Endothelial cell of umbilical vein (primary cell): Measurements from ENCODE around the gene PRKAG2. TPM values are rescaled to one million over a fixed set of nuclear protein-coding genes. Genes with fewer than 3 reads are reported as not detected.

Experiments used
- BruUV-seq: library from RNA; stranded (reverse); fragments of 400-500 nt; replicated peaks from 2 replicates; lab custom pipeline; 2021; lab: Mats Ljungman, UMichigan
- CTCF ChIA-PET: fragments of 300-600, 350-600 bp; sonication (Branson Sonifier 250); formaldehyde crosslinking; loops from one replicate; lab custom pipeline; 2021; ENCODE audit warnings: antibody characterized with exemption, inconsistent platforms; lab: Charles Lee
- POLR2A ChIA-PET: fragments of 300-600, 350-600 bp; sonication (Branson Sonifier 250); formaldehyde crosslinking; loops from one replicate; lab custom pipeline; 2021; ENCODE audit warnings: antibody characterized with exemption, inconsistent platforms; lab: Charles Lee
- DNase-seq: peaks from one replicate; pipeline ENCODE4 v3.0.0-alpha.2; 2011; ENCODE audit warnings: low read depth, low spot score
- FAIRE-seq: peaks from 2 replicates; lab custom pipeline; 2011; peaks lifted over from hg19 to GRCh38; lab: Jason Lieb, UNC
- H2AFZ ChIP-seq: 2 replicates; pipeline ENCODE4 v1.6.0; 2012; ENCODE audit warnings: low read depth, low read length, control low read depth, inconsistent platforms
- H3K27ac ChIP-seq: 2 replicates; pipeline ENCODE4 v1.5.1; 2011; ENCODE audit warnings: low read depth, mild to moderate bottlenecking, control low read depth, low read length, moderate library complexity; ENCODE audit not compliant: insufficient read depth
- H3K27me3 ChIP-seq, 2 experiments: 2 replicates each; pipeline versions ENCODE4 v1.6.0 to v1.6.1; 2011; ENCODE audit warnings: low read length in 2 of 2, mixed read lengths in 1 of 2; ENCODE audit not compliant: control insufficient read depth in 2 of 2, insufficient read depth in 2 of 2
- H3K36me3 ChIP-seq, 2 experiments: 2 replicates in 1 of 2; 3 replicates in 1 of 2; pipeline ENCODE4 v1.5.1; 2011; ENCODE audit warnings: low read length in 2 of 2, mild to moderate bottlenecking in 1 of 2, moderate library complexity in 1 of 2; ENCODE audit not compliant: control insufficient read depth in 2 of 2, insufficient read depth in 2 of 2; ENCODE audit errors: extremely low read depth in 1 of 2
- H3K4me1 ChIP-seq: 3 replicates; pipeline ENCODE4 v1.5.1; 2011; ENCODE audit warnings: mild to moderate bottlenecking, low read length; ENCODE audit not compliant: control insufficient read depth, insufficient read depth; ENCODE audit errors: extremely low read depth
- H3K4me2 ChIP-seq: 2 replicates; pipeline ENCODE4 v1.6.1; 2011; ENCODE audit warnings: low read length, control low read depth, mixed read lengths; ENCODE audit not compliant: insufficient read depth
- H3K4me3 ChIP-seq, 3 experiments: fragments of 200-600 bp in 1 of 3; sonication (generic), shearing (Covaris generic) in 1 of 3; replicated peaks in 1 of 3; 2 replicates each; pipeline ENCODE4 v1.5.1; 2011 to 2016; ENCODE audit warnings: control low read depth in 3 of 3, low read length in 3 of 3, mild to moderate bottlenecking in 2 of 3, inconsistent platforms in 1 of 3, low read depth in 1 of 3, moderate library complexity in 1 of 3; ENCODE audit not compliant: insufficient read depth in 1 of 3
- H3K79me2 ChIP-seq: 2 replicates; pipeline ENCODE4 v1.6.0; 2012; ENCODE audit warnings: low read length, inconsistent platforms; ENCODE audit not compliant: control insufficient read depth, insufficient read depth
- H3K9ac ChIP-seq: replicated peaks from 2 replicates; pipeline ENCODE3; 2011; ENCODE audit warnings: low read length, control low read depth; ENCODE audit not compliant: insufficient read depth; ENCODE audit errors: extremely low read depth
- H3K9me1 ChIP-seq: replicated peaks from 3 replicates; pipeline ENCODE4 v1.6.0; 2011; ENCODE audit warnings: mild to moderate bottlenecking, low read length; ENCODE audit not compliant: control insufficient read depth, insufficient read depth; ENCODE audit errors: extremely low read depth
- H3K9me3 ChIP-seq: replicated peaks from 2 replicates; pipeline ENCODE4 v1.5.1; 2012; ENCODE audit warnings: low read length, inconsistent platforms; ENCODE audit not compliant: control insufficient read depth, insufficient read depth
- H4K20me1 ChIP-seq: replicated peaks from 2 replicates; pipeline ENCODE3; 2011; ENCODE audit warnings: mild to moderate bottlenecking, low read length; ENCODE audit not compliant: control insufficient read depth, insufficient read depth; ENCODE audit errors: extremely low read depth
- EZH2 ChIP-seq: IDR thresholded peaks from 2 replicates; pipeline ENCODE4 v1.6.1; 2012; ENCODE audit warnings: borderline replicate concordance, low read depth, mild to moderate bottlenecking, moderate library complexity, low read length, inconsistent platforms; ENCODE audit not compliant: severe bottlenecking
- FOS ChIP-seq: IDR thresholded peaks from 2 replicates; pipeline ENCODE4 v1.6.1; 2011; ENCODE audit warnings: mild to moderate bottlenecking, low read length, moderate library complexity, borderline replicate concordance; ENCODE audit not compliant: insufficient read depth
- GATA2 ChIP-seq: IDR thresholded peaks from 2 replicates; pipeline ENCODE4 v1.7.0; 2011; ENCODE audit warnings: low read depth, mild to moderate bottlenecking, moderate library complexity, mixed read lengths, low read length; ENCODE audit not compliant: insufficient read length, insufficient read depth
- JUN ChIP-seq: IDR thresholded peaks from 2 replicates; pipeline ENCODE4 v1.6.1; 2011; ENCODE audit warnings: borderline replicate concordance, low read depth; ENCODE audit not compliant: insufficient read length, insufficient read depth
- MYC ChIP-seq: IDR thresholded peaks from one replicate; pipeline ENCODE4 v1.6.1; 2011; ENCODE audit warnings: mild to moderate bottlenecking, low read depth, low read length
- POLR2A ChIP-seq: IDR thresholded peaks from 2 replicates; pipeline ENCODE4 v1.6.1; 2012; ENCODE audit warnings: low read depth, mild to moderate bottlenecking, control low read depth, low read length
- POLR2AphosphoS5 ChIP-seq: IDR thresholded peaks from 2 replicates; pipeline ENCODE4 v1.6.1; 2012; ENCODE audit warnings: low read depth, mild to moderate bottlenecking, control low read depth, low read length, moderate library complexity; ENCODE audit not compliant: insufficient read depth
- dilution Hi-C: fragments of 300-500 bp; cut with MboI; formaldehyde crosslinking; loops from one replicate; pipeline ENCODE4 v1.15.0; 2019; ENCODE audit warnings: low sequenced_read_pairs; ENCODE audit not compliant: extremely low pct_ligation_motif_present
- intact Hi-C: fragments of 100-400 bp; cut with micrococcal nuclease; formaldehyde crosslinking; loops from one replicate; pipeline ENCODE4 v1.10.0; 2022
- polyA plus RNA-seq, 4 experiments: library from polyadenylated mRNA; depleted of rRNA in 3 of 4; stranded (reverse) in 3 of 4; unstranded in 1 of 4; fragments of >200 nt; gene quantifications; 2 replicates each; pipeline versions ENCODE4 v1.2.1 to v1.2.3, GENCODE V29; 2011 to 2012; ENCODE audit warnings: missing spikeins in 1 of 4
- total RNA-seq: library from RNA; stranded (reverse); gene quantifications from 2 replicates; pipeline ENCODE4 v1.2.3, GENCODE V29; 2021
- TF ChIP-seq, protein P1 (sequence below): IDR thresholded peaks from 2 replicates; pipeline ENCODE4 v1.6.1; 2011; ENCODE audit not compliant: insufficient read depth, insufficient read length
- TF ChIP-seq, protein P2 (sequence below), 2 donors: IDR thresholded peaks; 1 replicate in 1 of 2; 2 replicates in 1 of 2; pipeline ENCODE4 v1.5.1; 2011; ENCODE audit warnings: low read length in 2 of 2, mild to moderate bottlenecking in 2 of 2, moderate library complexity in 2 of 2, control low read depth in 1 of 2, inconsistent platforms in 1 of 2, low read depth in 1 of 2; ENCODE audit not compliant: insufficient read depth in 1 of 2; ENCODE audit errors: extremely low read depth in 1 of 2

Gene PRKAG2
- total and polyA plus RNA-seq, 2 donors (not counting 3 experiments of a cell fraction or from before 2014, with no cell fraction given): 19.3 to 51.5 TPM

DNA sequence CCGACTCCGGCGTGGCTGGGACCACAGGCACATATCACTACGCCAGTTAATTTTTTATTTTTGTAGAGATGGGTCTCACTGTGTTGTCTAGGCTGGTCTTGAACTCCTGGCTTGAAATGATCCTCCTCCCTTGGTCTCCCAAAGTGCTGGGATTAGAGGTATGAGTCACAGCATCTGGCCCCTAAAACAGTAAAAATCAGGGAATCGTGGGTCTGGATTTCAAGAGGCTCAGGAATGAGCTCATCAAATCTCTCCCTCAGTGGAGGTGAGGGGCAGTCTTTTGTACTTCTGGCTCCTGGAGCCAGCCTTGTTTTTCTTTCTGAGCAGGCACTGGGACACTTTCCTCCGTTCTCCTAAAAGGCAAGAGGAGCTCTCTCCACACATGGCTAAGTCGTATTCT, 325.1 kb downstream of the PRKAG2 start:
- ChIA-PET POLR2A (no interaction called here), CTCF (interaction anchor here (0.7 to 1.4 kb wide), 5 partner anchors 10 to 231 kb away, joined by 3 to 6 read pairs (median 4); partner anchors contain the start of gene RHEB)

DNA sequence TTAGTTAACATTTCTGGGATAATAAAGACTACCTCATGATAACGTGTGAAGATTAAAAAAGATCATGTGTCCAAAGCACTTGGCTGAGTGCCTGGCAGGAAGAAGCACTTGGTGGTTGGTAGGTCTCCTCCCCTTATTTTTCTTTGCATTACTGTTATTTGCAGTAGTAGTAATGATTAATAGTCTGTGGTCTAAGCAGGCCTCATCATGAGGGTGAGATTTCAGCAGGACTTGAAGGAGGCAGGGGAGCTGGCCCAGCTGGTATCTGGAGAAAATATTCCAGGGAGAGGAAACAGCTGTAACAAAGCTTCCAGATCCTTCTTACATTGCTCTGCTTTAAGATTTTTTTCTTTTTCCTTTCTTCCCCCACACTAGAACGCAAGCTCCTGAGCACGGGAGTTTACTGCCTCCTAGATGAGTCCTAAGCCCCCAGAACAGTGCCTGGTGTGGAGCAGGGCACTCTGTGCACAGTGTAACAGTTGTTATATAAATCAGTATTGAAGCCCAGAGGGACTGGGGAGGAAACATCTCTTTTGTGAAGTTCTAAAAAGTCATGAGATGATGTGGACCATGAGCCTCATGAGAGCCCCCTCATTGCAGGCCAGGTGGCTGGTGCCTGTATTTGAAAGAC, 326.1 kb downstream of the PRKAG2 start:
- Histone ChIP-seq H2AFZ (no peak overlapping the region), H3K9ac (no peak overlapping the region), H3K9me3 (no peaks in the 10 kb centered on the region), H3K27ac (no peak overlapping the region), H3K27me3 (peaks cover 10 to 12% of the 10 kb centered on the region in 2 experiments), H3K9me1 (no peaks in the 10 kb centered on the region), H3K79me2 (no peaks in the 10 kb centered on the region), H3K4me1 (no peaks in the 10 kb centered on the region), H3K4me2 (no peak overlapping the region), H3K4me3 (no peak overlapping the region), H3K36me3 (no peaks in the 10 kb centered on the region), H4K20me1 (no peaks in the 10 kb centered on the region)
- intact Hi-C loops (no loop called here), dilution Hi-C loops (no loop called here)
- POLR2A ChIA-PET: no interaction called here
- DNase-seq: peak; percentile 62
- TF ChIP-seq, protein P1, sequence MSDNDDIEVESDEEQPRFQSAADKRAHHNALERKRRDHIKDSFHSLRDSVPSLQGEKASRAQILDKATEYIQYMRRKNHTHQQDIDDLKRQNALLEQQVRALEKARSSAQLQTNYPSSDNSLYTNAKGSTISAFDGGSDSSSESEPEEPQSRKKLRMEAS: no peak
- TF ChIP-seq POLR2A (no peak), GATA2 (no peak), POLR2AphosphoS5 (no peak), FOS (no peak), MYC (no peak), EZH2 (no peak), JUN (no peak)
- TF ChIP-seq, protein P2, sequence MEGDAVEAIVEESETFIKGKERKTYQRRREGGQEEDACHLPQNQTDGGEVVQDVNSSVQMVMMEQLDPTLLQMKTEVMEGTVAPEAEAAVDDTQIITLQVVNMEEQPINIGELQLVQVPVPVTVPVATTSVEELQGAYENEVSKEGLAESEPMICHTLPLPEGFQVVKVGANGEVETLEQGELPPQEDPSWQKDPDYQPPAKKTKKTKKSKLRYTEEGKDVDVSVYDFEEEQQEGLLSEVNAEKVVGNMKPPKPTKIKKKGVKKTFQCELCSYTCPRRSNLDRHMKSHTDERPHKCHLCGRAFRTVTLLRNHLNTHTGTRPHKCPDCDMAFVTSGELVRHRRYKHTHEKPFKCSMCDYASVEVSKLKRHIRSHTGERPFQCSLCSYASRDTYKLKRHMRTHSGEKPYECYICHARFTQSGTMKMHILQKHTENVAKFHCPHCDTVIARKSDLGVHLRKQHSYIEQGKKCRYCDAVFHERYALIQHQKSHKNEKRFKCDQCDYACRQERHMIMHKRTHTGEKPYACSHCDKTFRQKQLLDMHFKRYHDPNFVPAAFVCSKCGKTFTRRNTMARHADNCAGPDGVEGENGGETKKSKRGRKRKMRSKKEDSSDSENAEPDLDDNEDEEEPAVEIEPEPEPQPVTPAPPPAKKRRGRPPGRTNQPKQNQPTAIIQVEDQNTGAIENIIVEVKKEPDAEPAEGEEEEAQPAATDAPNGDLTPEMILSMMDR (IDR thresholded peaks at IDR 0.05; ENCODE audit: extremely low read depth in 1 of 2, insufficient read depth in 1 of 2, low read depth in 1 of 2, low read length in 2 of 2): no peak
- no peak for FAIRE-seq
- CTCF ChIA-PET: interaction anchor here (0.7 to 1.1 kb wide), 3 partner anchors 13 to 91 kb away, joined by 3 read pairs; no protein-coding TSS in a partner anchor
- BruUV-seq: no TSS peak

More for the DNA sequence above, 325.1 kb downstream of the PRKAG2 start:
- no peak for DNase-seq
- intact Hi-C loops: no loop called here
- no peak overlapping the region for H3K4me2 ChIP-seq
- H3K27ac ChIP-seq: no peak overlapping the region
- H2AFZ ChIP-seq: no peak overlapping the region
- H3K4me3 ChIP-seq: no peak overlapping the region
- H3K79me2 ChIP-seq: no peaks in the 10 kb centered on the region
- H3K4me1 ChIP-seq: no peaks in the 10 kb centered on the region
- dilution Hi-C loops: no loop called here
- H3K36me3 ChIP-seq: no peaks in the 10 kb centered on the region
- no peak overlapping the region for H3K9ac ChIP-seq
- H3K27me3 ChIP-seq: peaks cover 2 to 3% of the 10 kb centered on the region in 2 experiments
- no peak for TF ChIP-seq MYC
- H3K9me1 ChIP-seq: no peaks in the 10 kb centered on the region
- no peak for FAIRE-seq
- no peaks in the 10 kb centered on the region for H3K9me3 ChIP-seq
- no peaks in the 10 kb centered on the region for H4K20me1 ChIP-seq
- BruUV-seq: no TSS peak
